HG03025 (cell line): ENCODE measurements around the gene ATXN1.

Experiments used
- ATAC-seq: cut with Tn5 transposase; IDR thresholded peaks from one replicate; pipeline ENCODE4 v1.9.1; 2021; ENCODE audit warnings: mild to moderate bottlenecking, moderate library complexity; ENCODE audit not compliant: unreplicated experiment, low FRiP score

ATXN1 gene

DNA sequence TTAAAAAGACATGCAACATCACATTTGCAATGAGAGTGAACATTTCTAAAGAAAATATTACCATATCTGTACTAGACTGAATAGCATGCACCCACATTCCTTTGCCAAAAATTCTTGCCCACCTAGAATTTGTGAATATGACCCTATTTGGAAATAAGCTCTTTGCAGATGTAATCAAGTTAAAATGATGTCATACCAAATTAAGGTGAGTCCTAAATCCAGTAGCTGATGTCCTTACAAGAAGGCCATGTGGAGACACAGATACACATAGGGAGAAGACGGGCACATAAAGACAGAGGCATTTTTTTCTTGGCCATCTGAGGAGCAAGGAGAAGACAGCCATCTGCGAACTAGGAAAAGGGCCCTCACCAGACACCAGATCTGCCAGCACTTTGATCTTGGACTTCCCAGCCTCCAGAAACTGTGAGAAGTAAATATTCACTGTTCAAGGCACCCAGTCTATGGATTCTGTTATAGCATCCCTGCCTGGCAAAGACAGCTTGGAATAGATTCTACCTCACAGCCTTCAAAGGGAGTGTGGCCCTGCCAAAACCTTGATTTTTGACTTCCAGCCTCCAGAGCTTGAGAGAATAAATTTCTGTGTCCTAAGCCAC lies 22.8 kb upstream of the ATXN1 start:
- no peak for ATAC-seq

GRCh38 chr6:16783509-16783908 lies 22.2 kb upstream of the ATXN1 start:
- ATAC-seq = no peak

DNA sequence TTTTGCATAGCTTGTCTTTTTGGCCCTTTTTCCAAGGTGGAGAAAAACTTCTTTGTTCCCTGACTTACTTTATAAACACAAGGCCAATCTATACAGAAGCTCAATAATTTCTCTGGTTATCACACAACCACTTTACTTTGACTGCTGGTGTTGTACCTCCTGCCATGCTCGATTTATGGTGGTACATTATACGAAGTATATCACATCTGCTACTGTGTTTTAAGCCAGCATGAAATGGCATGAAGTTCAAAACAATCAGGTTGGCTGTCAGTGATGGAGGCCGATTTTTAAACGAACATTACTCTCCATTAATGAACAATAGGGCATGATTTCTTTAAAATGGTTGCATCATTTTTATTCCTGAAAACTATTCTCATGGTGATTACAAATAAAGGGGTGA lies 21.0 kb upstream of the ATXN1 start:
- ATAC-seq = no peak

- ATAC-seq = no peak
Measured at GRCh38 chr6:16781348-16782169, 20.3 kb upstream of the ATXN1 start.

GRCh38 chr6:16778521-16778920 lies 17.3 kb upstream of the ATXN1 start:
- no peak for ATAC-seq

GRCh38 chr6:16777794-16778193 lies 16.5 kb upstream of the ATXN1 start:
- no peak for ATAC-seq

DNA sequence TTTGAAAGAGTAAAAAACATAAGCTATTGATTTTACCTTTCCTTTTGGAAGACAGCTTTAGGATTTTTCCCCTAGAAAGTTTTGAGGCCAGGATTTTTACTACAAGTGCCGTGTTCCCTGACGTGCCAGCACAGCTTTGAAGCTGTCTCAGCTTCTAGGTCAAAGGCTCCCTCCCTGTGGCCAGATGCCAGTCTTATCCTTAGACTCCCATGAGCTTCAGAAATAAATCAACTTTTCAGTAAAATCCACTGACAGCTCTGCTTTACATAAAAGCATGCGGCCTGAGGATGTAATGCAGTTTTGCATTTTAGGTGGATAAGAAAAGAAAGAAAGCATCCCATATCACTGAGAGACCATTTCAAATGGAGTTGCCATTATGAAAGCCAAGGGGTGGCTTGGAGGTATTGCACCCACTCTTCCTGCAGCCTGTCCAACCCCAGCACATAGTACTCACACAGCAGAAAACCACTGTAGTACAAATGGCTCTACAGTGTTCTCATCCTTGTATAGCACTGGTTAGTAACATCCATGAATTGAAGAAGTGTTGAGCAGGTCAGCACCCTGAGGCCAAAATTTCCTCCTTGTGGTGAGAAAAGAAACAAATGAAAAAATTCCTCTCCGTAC lies 15.2 kb upstream of the ATXN1 start:
- no peak for ATAC-seq

GRCh38 chr6:16774437-16774836 lies 13.2 kb upstream of the ATXN1 start:
- no peak for ATAC-seq

DNA sequence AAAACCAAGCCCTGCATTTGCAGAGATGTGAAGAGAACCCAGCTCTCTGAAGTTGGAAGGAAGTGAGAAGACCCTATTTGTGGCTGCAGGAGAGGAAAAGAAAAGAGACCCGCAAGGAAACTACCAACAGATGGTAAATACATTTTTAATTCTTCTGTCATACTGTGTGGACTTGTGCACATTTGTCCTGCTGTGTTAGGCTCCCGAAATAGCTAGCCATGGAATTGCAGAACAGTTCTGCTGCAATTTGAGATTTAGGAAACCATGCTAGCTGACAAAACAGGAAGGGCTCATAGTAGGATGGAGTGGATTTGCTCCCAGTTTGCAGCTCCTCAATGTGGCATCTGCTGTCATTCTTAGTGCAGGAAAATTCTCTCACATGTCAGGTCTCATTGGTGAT lies 12.1 kb upstream of the ATXN1 start:
- ATAC-seq = no peak

DNA sequence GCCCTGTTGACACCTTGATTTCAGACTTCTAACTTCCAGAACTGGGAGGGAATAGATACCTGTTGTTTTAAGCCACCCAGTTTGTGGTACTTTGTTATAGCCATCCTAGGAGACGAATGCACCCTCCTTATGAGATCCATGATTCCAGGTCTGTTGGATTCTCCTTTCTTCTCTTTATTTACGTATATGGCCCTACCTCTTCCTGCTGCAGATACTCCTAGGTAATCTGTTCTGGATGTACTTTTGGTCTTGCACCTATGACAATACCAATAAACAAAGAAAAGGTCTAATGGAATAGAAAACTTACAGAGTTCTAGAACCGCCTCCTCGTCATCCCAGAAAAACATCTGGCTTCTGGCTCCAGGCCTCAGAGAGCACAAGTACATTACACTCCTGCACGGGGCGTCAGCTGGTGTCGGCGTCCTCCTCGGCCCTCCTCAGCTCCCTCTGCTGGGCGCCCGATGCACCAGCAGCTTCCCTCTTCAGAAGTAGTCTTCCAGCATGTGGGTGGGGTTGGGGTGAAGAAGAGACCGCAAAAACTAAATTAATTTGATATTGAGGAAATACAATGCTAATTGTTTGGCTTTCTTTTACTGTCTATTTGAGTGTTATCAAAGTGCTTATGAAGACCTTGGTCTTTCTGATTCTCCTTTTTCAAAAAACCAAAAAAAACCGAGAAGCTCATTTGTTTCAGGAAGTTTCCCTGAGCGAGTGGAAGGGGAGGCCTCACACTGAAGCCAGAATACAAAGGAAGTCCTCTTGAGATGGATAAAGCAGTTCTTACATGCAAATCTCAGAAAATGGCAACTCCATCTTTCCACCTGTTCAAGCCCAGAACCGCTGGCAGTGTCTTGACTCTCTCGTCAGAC lies 9.7 kb upstream of the ATXN1 start:
- ATAC-seq = peak; percentile 85

DNA sequence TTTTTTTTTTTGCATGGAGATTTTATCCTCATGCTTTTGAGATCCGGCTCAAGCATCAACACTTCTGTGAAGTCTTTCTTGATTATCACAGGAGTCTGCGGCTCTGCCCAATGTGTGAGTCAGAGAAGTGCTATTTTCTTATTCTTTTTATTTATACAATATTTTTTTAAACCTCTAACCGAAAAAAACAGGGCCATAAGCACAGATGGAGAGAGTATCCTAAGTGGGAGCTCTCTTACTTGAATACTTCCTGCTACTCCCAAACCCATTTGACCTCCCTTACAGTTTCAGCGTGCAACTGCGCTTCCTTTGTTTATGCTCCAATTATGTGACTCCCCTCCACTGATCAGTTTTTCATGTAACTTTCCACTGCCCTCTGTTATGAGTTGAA lies 8.7 kb upstream of the ATXN1 start:
- no peak for ATAC-seq

- no peak for ATAC-seq
Measured at GRCh38 chr6:16769131-16769985, 8.1 kb upstream of the ATXN1 start.

- no peak for ATAC-seq
Measured at GRCh38 chr6:16768477-16768830, 7.2 kb upstream of the ATXN1 start.

- no peak for ATAC-seq
Measured at GRCh38 chr6:16767765-16768476, 6.7 kb upstream of the ATXN1 start.

DNA sequence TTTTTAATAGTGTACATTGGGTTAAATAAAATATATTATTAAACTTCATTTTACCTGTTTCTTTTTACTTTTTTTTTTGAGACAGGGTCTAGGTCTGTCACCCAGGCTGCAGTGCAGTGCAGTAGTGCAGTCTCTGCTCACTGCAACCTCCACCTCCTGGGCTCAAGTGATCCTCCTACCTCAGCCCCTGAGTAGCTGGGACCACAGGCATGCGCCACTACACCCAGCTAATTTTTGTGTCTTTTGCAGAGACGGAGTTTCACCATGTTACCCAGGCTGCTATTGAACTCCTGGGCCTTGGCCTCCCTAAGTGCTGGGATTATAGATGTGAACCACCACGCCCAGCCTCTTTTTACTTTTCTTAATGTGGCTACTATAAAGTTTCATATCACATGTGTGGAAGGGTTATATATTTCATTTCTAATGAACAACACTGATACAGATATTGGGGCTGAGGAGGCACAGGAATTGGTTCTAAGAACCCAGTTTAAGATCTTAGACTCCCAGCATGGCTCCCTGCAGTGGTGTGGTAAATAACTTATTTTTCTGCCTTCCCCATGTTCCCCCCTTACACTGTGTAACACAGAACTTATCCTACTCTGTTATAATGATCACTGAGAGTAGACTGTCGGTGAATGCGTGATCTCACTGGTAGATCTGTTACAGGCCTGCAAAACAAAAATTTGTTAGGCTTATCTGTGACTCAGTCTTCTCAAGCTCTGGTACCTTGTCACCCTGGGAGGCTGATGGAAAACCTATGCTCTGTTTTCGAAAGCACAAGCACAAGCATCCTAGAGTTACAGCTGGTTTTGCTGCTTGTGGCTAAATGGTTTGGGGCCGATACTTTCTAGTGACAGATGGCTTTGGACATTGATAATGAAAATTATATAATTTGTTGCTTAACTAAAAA lies 5.8 kb upstream of the ATXN1 start:
- ATAC-seq = no peak

DNA sequence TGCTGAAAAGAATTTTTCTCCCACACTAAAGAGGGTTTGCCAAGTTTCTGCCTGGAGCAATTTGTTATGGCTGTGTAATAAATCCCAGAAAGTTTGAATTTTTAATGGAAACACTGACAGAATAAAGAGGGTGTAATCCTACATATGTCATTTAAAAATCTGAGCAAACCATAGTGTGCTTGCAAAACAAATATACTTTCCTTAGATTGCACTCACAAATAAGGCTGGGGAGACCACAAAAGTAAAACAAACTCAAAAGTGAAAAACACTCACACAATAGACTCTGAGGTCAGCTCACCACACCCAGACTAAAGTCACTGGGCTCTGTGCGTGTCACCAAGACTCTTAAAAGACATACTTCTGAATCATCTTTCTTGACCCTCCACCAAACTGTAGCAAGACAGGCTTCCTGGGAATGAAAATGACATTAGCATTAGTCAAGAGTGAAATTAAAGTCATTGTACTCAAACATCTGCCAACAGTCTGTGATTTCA lies 4.8 kb upstream of the ATXN1 start:
- no peak for ATAC-seq

DNA sequence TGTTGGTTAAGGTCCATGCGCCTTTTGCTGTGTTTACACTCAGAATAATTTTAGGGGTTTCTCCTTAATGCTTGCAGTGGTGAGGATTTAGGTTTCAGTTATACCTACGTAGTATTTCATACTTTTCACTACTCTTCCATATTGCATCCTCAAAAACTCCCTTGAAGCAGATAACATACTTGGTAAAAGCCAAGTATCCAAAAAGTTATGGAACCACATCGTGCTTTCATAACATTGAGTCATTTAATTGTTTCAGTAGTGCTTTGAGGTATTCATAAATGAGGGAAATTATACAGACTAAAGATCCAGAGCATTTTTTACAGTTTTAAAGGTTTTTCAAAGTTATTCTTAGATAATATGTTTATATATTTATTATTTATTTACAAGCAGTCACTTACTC lies 4.0 kb upstream of the ATXN1 start:
- ATAC-seq = no peak
